ENCODE measurements around the gene PKNOX2.

GRCh38 chr11:125263268-125263790 lies 98.8 kb downstream of the PKNOX2 start:
- TF ChIP-seq POLR2AphosphoS5 (IDR thresholded peaks at IDR 0.05; ENCODE audit: low read depth, low read length): no peak
- no peak for TF ChIP-seq POLR2A (IDR thresholded peaks at IDR 0.05; ENCODE audit: low read depth, low read length)
- no peak for TF ChIP-seq TAF1 (IDR thresholded peaks at IDR 0.05; ENCODE audit: borderline replicate concordance, low read depth, low read length)

Data from GM12892 (cell line).